ENCODE data around the gene SUB1. TPM values are rescaled to one million over a fixed set of nuclear protein-coding genes. Genes with fewer than 3 reads are reported as not detected.
A peak's percentile ranks its signal among the peaks of the same experiment; 100 is the strongest.
"Not testable (repeated sequence)": the region's sequence is repeated elsewhere in the genome, so short reads cannot be mapped to it uniquely, and the experiment has no call there.

Gene SUB1
- 100 to 1,000 TPM; 528 to 531 TPM for total RNA-seq

GRCh38 chr5:32585446-32586275 lies at the start of gene SUB1:
Gene SUB1 (plus strand): TSS chr5:32585557. CDS start chr5:32588513, 2,956 bp downstream.
- DNase-seq = peak; percentile 96
- H3K4me1 Mint-ChIP-seq (ENCODE audit: low read depth) = peaks cover 61% of the 10 kb centered on the region
- intact Hi-C loops (cut with micrococcal nuclease) = loop anchor here (1.0 to 5.0 kb wide), 7 partner anchors 43 to 413 kb away; partner anchors contain the start of gene GOLPH3
- H3K4me3 Mint-ChIP-seq = peak within 1 kb of the TSS; percentile 86
- ChIA-PET CTCF (interaction anchor here (0.8 to 9.7 kb wide), 8 partner anchors 14 to 412 kb away, joined by 3 to 342 read pairs (median 4); partner anchors contain the start of gene GOLPH3), POLR2A (interaction anchor here (0.7 to 4.0 kb wide), 7 partner anchors 48 to 374 kb away, joined by 3 to 47 read pairs (median 5); partner anchors contain the start of gene ZFR)
- H3K27ac Mint-ChIP-seq = peak within 1 kb of the TSS; percentile 96
- no peaks in the 10 kb centered on the region for H3K9me3 Mint-ChIP-seq
- H3K36me3 Mint-ChIP-seq = peaks cover 35% of the 10 kb centered on the region
- H3K27me3 Mint-ChIP-seq = no peaks in the 10 kb centered on the region

- POLR2A ChIA-PET = interaction anchor here (2.6 kb wide), 1 partner anchor 47 kb away, joined by 9 read pairs; no protein-coding TSS in a partner anchor
- Mint-ChIP-seq H3K4me1 (ENCODE audit: low read depth) (peaks cover 81% of the 10 kb centered on the region), H3K4me3 (no peak overlapping the region)
These were observed 49.1 kb upstream of the SUB1 start for GRCh38 chr5:32536246-32536645.

GRCh38 chr5:32537437-32538029 lies 47.8 kb upstream of the SUB1 start:
- not testable (repeated sequence) for H3K27me3 Mint-ChIP-seq, H3K9me3 Mint-ChIP-seq
- intact Hi-C loops (cut with micrococcal nuclease) = loop anchor here (1.0 kb wide), 3 partner anchors 47 to 94 kb away; no protein-coding TSS in a partner anchor
- peak; percentile 40 for DNase-seq
- H3K36me3 Mint-ChIP-seq = peaks cover 30% of the 10 kb centered on the region
- POLR2A ChIA-PET = interaction anchor here (0.9 to 2.6 kb wide), 3 partner anchors 46 to 49 kb away, joined by 3 to 12 read pairs (median 9); no protein-coding TSS in a partner anchor
- CTCF ChIA-PET = interaction anchor here (1.2 to 1.7 kb wide), 3 partner anchors 46 to 52 kb away, joined by 5 to 9 read pairs (median 6); no protein-coding TSS in a partner anchor
- H3K4me1 Mint-ChIP-seq (ENCODE audit: low read depth) = peaks cover 87% of the 10 kb centered on the region
- peak overlapping the region; percentile 28 for H3K4me3 Mint-ChIP-seq
- H3K27ac Mint-ChIP-seq = peak overlapping the region; percentile 81

More at GRCh38 chr5:32536246-32536645, 49.1 kb upstream of the SUB1 start:
- Mint-ChIP-seq H3K9me3 (no peaks in the 10 kb centered on the region), H3K27ac (no peak overlapping the region), H3K36me3 (peaks cover 30% of the 10 kb centered on the region), H3K27me3 (no peaks in the 10 kb centered on the region)
- CTCF ChIA-PET = interaction anchor here (1.1 kb wide), 1 partner anchor 54 kb away, joined by 6 read pairs; no protein-coding TSS in a partner anchor
- intact Hi-C loops (cut with micrococcal nuclease) = no loop called here
- no peak for DNase-seq

- no peaks in the 10 kb centered on the region for H3K27me3 Mint-ChIP-seq
- peaks cover 87% of the 10 kb centered on the region for H3K4me1 Mint-ChIP-seq (ENCODE audit: low read depth)
- H3K36me3 Mint-ChIP-seq = peaks cover 31% of the 10 kb centered on the region
- H3K4me3 Mint-ChIP-seq = no peak overlapping the region
- POLR2A ChIA-PET = interaction anchor here (1.7 to 2.6 kb wide), 2 partner anchors 45 to 47 kb away, joined by 9 to 12 read pairs; no protein-coding TSS in a partner anchor
- peak; percentile 80 for DNase-seq
- intact Hi-C loops (cut with micrococcal nuclease) = loop anchor here (1.0 kb wide), 2 partner anchors 76 to 95 kb away; no protein-coding TSS in a partner anchor
- CTCF ChIA-PET = interaction anchor here (1.2 to 1.7 kb wide), 3 partner anchors 45 to 52 kb away, joined by 5 to 9 read pairs (median 6); no protein-coding TSS in a partner anchor
- H3K9me3 Mint-ChIP-seq = peaks cover 5% of the 10 kb centered on the region
- peak overlapping the region; percentile 81 for H3K27ac Mint-ChIP-seq
These were observed 47.3 kb upstream of the SUB1 start for GRCh38 chr5:32538031-32538547.

GRCh38 chr5:32539981-32540845 lies 45.1 kb upstream of the SUB1 start:
- peak overlapping the region; percentile 16 for H3K27ac Mint-ChIP-seq
- DNase-seq = no peak
- peaks cover 77% of the 10 kb centered on the region for H3K4me1 Mint-ChIP-seq (ENCODE audit: low read depth)
- no peaks in the 10 kb centered on the region for H3K27me3 Mint-ChIP-seq
- intact Hi-C loops (cut with micrococcal nuclease) = loop anchor here (5.0 kb wide), 2 partner anchors 48 to 258 kb away; no protein-coding TSS in a partner anchor
- ChIA-PET POLR2A (no interaction called here), CTCF (no interaction called here)
- peaks cover 25% of the 10 kb centered on the region for H3K36me3 Mint-ChIP-seq
- H3K4me3 Mint-ChIP-seq = no peak overlapping the region
- H3K9me3 Mint-ChIP-seq = peaks cover 5% of the 10 kb centered on the region

GRCh38 chr5:32541241-32541640 lies 44.1 kb upstream of the SUB1 start:
- Mint-ChIP-seq H3K27me3 (no peaks in the 10 kb centered on the region), H3K4me3 (no peak overlapping the region), H3K4me1 (ENCODE audit: low read depth) (peaks cover 68% of the 10 kb centered on the region), H3K9me3 (peaks cover 5% of the 10 kb centered on the region), H3K36me3 (peaks cover 24% of the 10 kb centered on the region), H3K27ac (peak overlapping the region; percentile 45)
- DNase-seq = no peak
- POLR2A ChIA-PET = no interaction called here
- intact Hi-C loops (cut with micrococcal nuclease) = loop anchor here (5.0 kb wide), 2 partner anchors 49 to 259 kb away; no protein-coding TSS in a partner anchor
- CTCF ChIA-PET = interaction anchor here (2.1 to 2.2 kb wide), 2 partner anchors 10 to 49 kb away, joined by 7 to 12 read pairs; no protein-coding TSS in a partner anchor

GRCh38 chr5:32542216-32543059 lies 42.9 kb upstream of the SUB1 start:
- intact Hi-C loops (cut with micrococcal nuclease) = loop anchor here (1.0 to 5.0 kb wide), 6 partner anchors 10 to 260 kb away; partner anchors contain the start of gene SUB1
- peak; percentile 65 for DNase-seq
- peak overlapping the region; percentile 94 for H3K27ac Mint-ChIP-seq
- CTCF ChIA-PET = interaction anchor here (0.9 to 2.2 kb wide), 4 partner anchors 11 to 48 kb away, joined by 4 to 12 read pairs (median 6); no protein-coding TSS in a partner anchor
- H3K4me1 Mint-ChIP-seq (ENCODE audit: low read depth) = peaks cover 57% of the 10 kb centered on the region
- peak overlapping the region; percentile 36 for H3K4me3 Mint-ChIP-seq
- H3K27me3 Mint-ChIP-seq = no peaks in the 10 kb centered on the region
- POLR2A ChIA-PET = interaction anchor here (1.8 kb wide), 1 partner anchor 11 kb away, joined by 13 read pairs; no protein-coding TSS in a partner anchor
- H3K36me3 Mint-ChIP-seq = peaks cover 23% of the 10 kb centered on the region
- H3K9me3 Mint-ChIP-seq = peaks cover 5% of the 10 kb centered on the region

- intact Hi-C loops (cut with micrococcal nuclease) = loop anchor here (2.0 to 5.0 kb wide), 3 partner anchors 20 to 261 kb away; no protein-coding TSS in a partner anchor
These were observed 42.1 kb upstream of the SUB1 start for GRCh38 chr5:32543291-32543690.

GRCh38 chr5:32545102-32545800 lies 40.1 kb upstream of the SUB1 start:
- CTCF ChIA-PET = interaction anchor here (1.4 kb wide), 1 partner anchor 45 kb away, joined by 5 read pairs; no protein-coding TSS in a partner anchor
- no peak for DNase-seq
- H3K27ac Mint-ChIP-seq = no peak overlapping the region
- no peak overlapping the region for H3K4me3 Mint-ChIP-seq
- H3K27me3 Mint-ChIP-seq = no peaks in the 10 kb centered on the region
- POLR2A ChIA-PET = interaction anchor here (1.1 kb wide), 1 partner anchor 14 kb away, joined by 3 read pairs; no protein-coding TSS in a partner anchor
- H3K36me3 Mint-ChIP-seq = peaks cover 12% of the 10 kb centered on the region
- H3K9me3 Mint-ChIP-seq = peaks cover 5% of the 10 kb centered on the region
- intact Hi-C loops (cut with micrococcal nuclease) = no loop called here
- peaks cover 32% of the 10 kb centered on the region for H3K4me1 Mint-ChIP-seq (ENCODE audit: low read depth)

More at GRCh38 chr5:32543291-32543690, 42.1 kb upstream of the SUB1 start:
- H3K4me3 Mint-ChIP-seq = no peak overlapping the region
- POLR2A ChIA-PET = interaction anchor here (1.8 kb wide), 1 partner anchor 12 kb away, joined by 13 read pairs; no protein-coding TSS in a partner anchor
- H3K27me3 Mint-ChIP-seq = no peaks in the 10 kb centered on the region
- peaks cover 49% of the 10 kb centered on the region for H3K4me1 Mint-ChIP-seq (ENCODE audit: low read depth)
- peak overlapping the region; percentile 94 for H3K27ac Mint-ChIP-seq
- CTCF ChIA-PET = interaction anchor here (2.2 kb wide), 1 partner anchor 47 kb away, joined by 12 read pairs; no protein-coding TSS in a partner anchor
- H3K36me3 Mint-ChIP-seq = peaks cover 21% of the 10 kb centered on the region
- H3K9me3 Mint-ChIP-seq = peaks cover 5% of the 10 kb centered on the region
- no peak for DNase-seq

All from activated CD4-positive, alpha-beta memory T cell treated with anti-CD3 and anti-CD28 coated beads for 36 hours (primary cell).